Activated CD4-positive, alpha-beta memory T cell treated with anti-CD3 and anti-CD28 coated beads, Interleukin-2, amount 10 ng/mL, durations not matched to agents 7 days and 5 days (primary cell): Measurements from ENCODE around the gene FAM171A1. TPM values are rescaled to one million over a fixed set of nuclear protein-coding genes. Genes with fewer than 3 reads are reported as not detected.
"Not testable (repeated sequence)": the region's sequence is repeated elsewhere in the genome, so short reads cannot be mapped to it uniquely, and the experiment has no call there.

Source experiments
- CTCF ChIA-PET: fragments of 350-600 bp; sonication (Branson Sonifier 250); formaldehyde crosslinking; loops from one replicate; lab custom pipeline; 2021; ENCODE audit warnings: antibody characterized with exemption, inconsistent platforms; lab: Charles Lee
- POLR2A ChIA-PET: fragments of 350-600 bp; sonication (Branson Sonifier 250); formaldehyde crosslinking; loops from one replicate; lab custom pipeline; 2021; ENCODE audit warnings: antibody characterized with exemption; lab: Charles Lee
- DNase-seq: peaks from one replicate; pipeline ENCODE4 v3.0.0-alpha.2; 2020
- H3K27ac Mint-ChIP-seq: one replicate; pipeline ENCODE4 v1.8.0; 2021; ENCODE audit warnings: mild to moderate bottlenecking, mixed read lengths
- H3K27me3 Mint-ChIP-seq: one replicate; pipeline ENCODE4 v1.8.0; 2021; ENCODE audit warnings: mixed read lengths
- H3K36me3 Mint-ChIP-seq: one replicate; pipeline ENCODE4 v1.8.0; 2021; ENCODE audit warnings: low read depth, mixed read lengths
- H3K4me1 Mint-ChIP-seq: one replicate; pipeline ENCODE4 v1.8.0; 2021; ENCODE audit warnings: mixed read lengths
- H3K4me3 Mint-ChIP-seq: one replicate; pipeline ENCODE4 v1.8.0; 2021; ENCODE audit warnings: mild to moderate bottlenecking, mixed read lengths
- H3K9me3 Mint-ChIP-seq: one replicate; pipeline ENCODE4 v1.8.0; 2021; ENCODE audit warnings: mixed read lengths
- total RNA-seq, 2 experiments: library from RNA; stranded (reverse); gene quantifications; one replicate each; pipeline ENCODE4 v1.2.3, GENCODE V29; 2021

Gene FAM171A1
- total RNA-seq, 2 experiments from 2014 or later: 6.0 to 6.8 TPM

GRCh38 chr10:15393139-15393825 lies 22.2 kb upstream of the FAM171A1 start:
- Mint-ChIP-seq H3K36me3 (no peaks in the 10 kb centered on the region), H3K27me3 (no peaks in the 10 kb centered on the region), H3K9me3 (no peaks in the 10 kb centered on the region), H3K4me3 (no peak overlapping the region), H3K27ac (no peak overlapping the region), H3K4me1 (no peaks in the 10 kb centered on the region)
- CTCF ChIA-PET: no interaction called here
- no peak for DNase-seq
- POLR2A ChIA-PET: no interaction called here

GRCh38 chr10:15391491-15391890 lies 20.4 kb upstream of the FAM171A1 start:
- DNase-seq: no peak
- no peaks in the 10 kb centered on the region for H3K9me3 Mint-ChIP-seq
- H3K36me3 Mint-ChIP-seq: no peaks in the 10 kb centered on the region
- no peak overlapping the region for H3K27ac Mint-ChIP-seq
- no peaks in the 10 kb centered on the region for H3K4me1 Mint-ChIP-seq
- POLR2A ChIA-PET: no interaction called here
- CTCF ChIA-PET: no interaction called here
- no peak overlapping the region for H3K4me3 Mint-ChIP-seq
- peaks cover 2% of the 10 kb centered on the region for H3K27me3 Mint-ChIP-seq

GRCh38 chr10:15388172-15388571 lies 17.1 kb upstream of the FAM171A1 start:
- H3K27ac Mint-ChIP-seq, H3K4me3 Mint-ChIP-seq, H3K36me3 Mint-ChIP-seq, H3K4me1 Mint-ChIP-seq, CTCF ChIA-PET, H3K9me3 Mint-ChIP-seq, DNase-seq: not testable (repeated sequence)
- POLR2A ChIA-PET: interaction anchor here (0.7 kb wide), 1 partner anchor 34 kb away, joined by 5 read pairs; no protein-coding TSS in a partner anchor
- peaks cover 11% of the 10 kb centered on the region for H3K27me3 Mint-ChIP-seq

- Mint-ChIP-seq H3K27me3 (peaks cover 14% of the 10 kb centered on the region), H3K9me3 (no peaks in the 10 kb centered on the region), H3K4me3 (no peak overlapping the region), H3K4me1 (no peaks in the 10 kb centered on the region), H3K27ac (no peak overlapping the region), H3K36me3 (no peaks in the 10 kb centered on the region)
- DNase-seq: no peak
- ChIA-PET CTCF (interaction anchor here (0.7 kb wide), 1 partner anchor 45 kb away, joined by 3 read pairs; no protein-coding TSS in a partner anchor), POLR2A (no interaction called here)
Measured at GRCh38 chr10:15387021-15387420, 15.9 kb upstream of the FAM171A1 start.

- no peak for DNase-seq
- POLR2A ChIA-PET: no interaction called here
- CTCF ChIA-PET: no interaction called here
- H3K36me3 Mint-ChIP-seq: no peaks in the 10 kb centered on the region
- H3K27me3 Mint-ChIP-seq: peaks cover 20% of the 10 kb centered on the region
- no peaks in the 10 kb centered on the region for H3K4me1 Mint-ChIP-seq
- H3K4me3 Mint-ChIP-seq: no peak overlapping the region
- no peak overlapping the region for H3K27ac Mint-ChIP-seq
- no peaks in the 10 kb centered on the region for H3K9me3 Mint-ChIP-seq
Measured at GRCh38 chr10:15385552-15386455, 14.7 kb upstream of the FAM171A1 start.

GRCh38 chr10:15381420-15381819 lies 10.3 kb upstream of the FAM171A1 start:
- peaks cover 29% of the 10 kb centered on the region for H3K27me3 Mint-ChIP-seq
- POLR2A ChIA-PET: no interaction called here

GRCh38 chr10:15379078-15379477 lies 8.0 kb upstream of the FAM171A1 start:
- ChIA-PET POLR2A (no interaction called here), CTCF (interaction anchor here (0.8 kb wide), 1 partner anchor 178 kb away, joined by 3 read pairs; no protein-coding TSS in a partner anchor)
- peaks cover 1% of the 10 kb centered on the region for H3K4me1 Mint-ChIP-seq
- H3K36me3 Mint-ChIP-seq: no peaks in the 10 kb centered on the region
- no peak for DNase-seq
- H3K27me3 Mint-ChIP-seq: peaks cover 31% of the 10 kb centered on the region
- no peak overlapping the region for H3K4me3 Mint-ChIP-seq
- H3K27ac Mint-ChIP-seq: no peak overlapping the region
- no peaks in the 10 kb centered on the region for H3K9me3 Mint-ChIP-seq

More at GRCh38 chr10:15381420-15381819, 10.3 kb upstream of the FAM171A1 start:
- H3K36me3 Mint-ChIP-seq: no peaks in the 10 kb centered on the region
- H3K27ac Mint-ChIP-seq: no peak overlapping the region
- H3K4me3 Mint-ChIP-seq: no peak overlapping the region
- no peaks in the 10 kb centered on the region for H3K4me1 Mint-ChIP-seq
- DNase-seq: no peak
- no peaks in the 10 kb centered on the region for H3K9me3 Mint-ChIP-seq
- CTCF ChIA-PET: no interaction called here

- ChIA-PET POLR2A (no interaction called here), CTCF (interaction anchor here (0.8 kb wide), 1 partner anchor 178 kb away, joined by 3 read pairs; no protein-coding TSS in a partner anchor)
- Mint-ChIP-seq H3K36me3 (no peaks in the 10 kb centered on the region), H3K4me3 (no peak overlapping the region), H3K9me3 (no peaks in the 10 kb centered on the region), H3K27ac (no peak overlapping the region), H3K4me1 (peaks cover 1% of the 10 kb centered on the region), H3K27me3 (peaks cover 36% of the 10 kb centered on the region)
- DNase-seq: no peak
Measured at GRCh38 chr10:15378569-15378968, 7.5 kb upstream of the FAM171A1 start.

GRCh38 chr10:15374566-15374965 lies 3.5 kb upstream of the FAM171A1 start:
- H3K27me3 Mint-ChIP-seq: peaks cover 49% of the 10 kb centered on the region
- DNase-seq: no peak
- peaks cover 12% of the 10 kb centered on the region for H3K4me1 Mint-ChIP-seq
- no peaks in the 10 kb centered on the region for H3K9me3 Mint-ChIP-seq
- CTCF ChIA-PET: no interaction called here
- H3K27ac Mint-ChIP-seq: no peak overlapping the region
- H3K36me3 Mint-ChIP-seq: no peaks in the 10 kb centered on the region
- POLR2A ChIA-PET: no interaction called here
- no peak overlapping the region for H3K4me3 Mint-ChIP-seq

- Mint-ChIP-seq H3K9me3 (no peaks in the 10 kb centered on the region), H3K27ac (no peak overlapping the region), H3K4me1 (peaks cover 12% of the 10 kb centered on the region), H3K36me3 (no peaks in the 10 kb centered on the region), H3K4me3 (no peak overlapping the region), H3K27me3 (peaks cover 52% of the 10 kb centered on the region)
- DNase-seq: no peak
- POLR2A ChIA-PET: no interaction called here
- CTCF ChIA-PET: no interaction called here
Measured at GRCh38 chr10:15374156-15374555, 3.1 kb upstream of the FAM171A1 start.

GRCh38 chr10:15373199-15373598 lies 2.1 kb upstream of the FAM171A1 start:
- H3K9me3 Mint-ChIP-seq: no peaks in the 10 kb centered on the region
- H3K27ac Mint-ChIP-seq: no peak overlapping the region
- ChIA-PET CTCF (no interaction called here), POLR2A (no interaction called here)
- no peak overlapping the region for H3K4me3 Mint-ChIP-seq
- no peaks in the 10 kb centered on the region for H3K36me3 Mint-ChIP-seq
- H3K27me3 Mint-ChIP-seq: peaks cover 55% of the 10 kb centered on the region
- H3K4me1 Mint-ChIP-seq: peaks cover 12% of the 10 kb centered on the region
- no peak for DNase-seq

GRCh38 chr10:15370212-15370855 lies 755 bp downstream of the FAM171A1 start:
- no peaks in the 10 kb centered on the region for H3K36me3 Mint-ChIP-seq
- H3K9me3 Mint-ChIP-seq: no peaks in the 10 kb centered on the region
- peaks cover 61% of the 10 kb centered on the region for H3K27me3 Mint-ChIP-seq
- ChIA-PET POLR2A (interaction anchor here (1.8 kb wide), 1 partner anchor 417 kb away, joined by 4 read pairs; the partner anchor contains the start of gene DCLRE1C), CTCF (interaction anchor here (0.6 to 1.3 kb wide), 6 partner anchors 115 to 410 kb away, joined by 3 to 5 read pairs (median 4); no protein-coding TSS in a partner anchor)
- no peak overlapping the region for H3K27ac Mint-ChIP-seq
- H3K4me3 Mint-ChIP-seq: peak overlapping the region; percentile 68
- DNase-seq: no peak
- peaks cover 10% of the 10 kb centered on the region for H3K4me1 Mint-ChIP-seq
